B cell (primary cell): Measurements from ENCODE around the gene DNAJC6. TPM values are rescaled to one million over a fixed set of nuclear protein-coding genes. Genes with fewer than 3 reads are reported as not detected.

Source experiments
- ATAC-seq: fragments of 200-7000 bp; cut with Tn5 transposase; one replicate; pipeline ENCODE4 v1.10.0; 2021; ENCODE audit warnings: low read depth, mild to moderate bottlenecking, moderate number of reproducible peaks, moderate library complexity
- CTCF ChIA-PET: fragments of 350-600 bp; sonication (Branson Sonifier 250); formaldehyde crosslinking; loops from one replicate; lab custom pipeline; 2021; ENCODE audit warnings: antibody characterized with exemption, inconsistent platforms; lab: Charles Lee
- POLR2A ChIA-PET: fragments of 350-600 bp; sonication (Branson Sonifier 250); formaldehyde crosslinking; loops from one replicate; lab custom pipeline; 2021; ENCODE audit warnings: antibody characterized with exemption; lab: Charles Lee
- DNase-seq: peaks from one replicate; pipeline ENCODE4 v3.0.0; 2013
- H2AFZ ChIP-seq: 2 replicates; pipeline ENCODE4 v1.6.1; 2012; ENCODE audit warnings: mild to moderate bottlenecking, low read depth, low read length; ENCODE audit not compliant: insufficient read depth, poor library complexity, severe bottlenecking
- H3K27ac ChIP-seq, 2 donors: 1 replicate in 1 of 2; 2 replicates in 1 of 2; pipeline ENCODE4 v1.5.1; 2012 to 2013; ENCODE audit warnings: low read length in 2 of 2, mild to moderate bottlenecking in 2 of 2, moderate library complexity in 1 of 2
- H3K27me3 ChIP-seq, 4 experiments: fragments of 200-600 bp in 1 of 4; sonication (generic) in 1 of 4; replicated peaks in 1 of 4; 1 replicate in 2 of 4; 2 replicates in 2 of 4; pipeline versions ENCODE4 v1.6.1 to v1.7.0; 2013 to 2016; ENCODE audit warnings: low read length in 3 of 4, mild to moderate bottlenecking in 2 of 4, mixed read lengths in 1 of 4, moderate library complexity in 1 of 4; ENCODE audit not compliant: insufficient read depth in 4 of 4, control insufficient read depth in 3 of 4; ENCODE audit errors: control extremely low read depth in 1 of 4
- H3K36me3 ChIP-seq, 2 experiments: replicated peaks in 1 of 2; 1 replicate in 1 of 2; 2 replicates in 1 of 2; pipeline versions ENCODE4 v1.6.1 to v1.7.1; 2013; ENCODE audit warnings: low read length in 1 of 2; ENCODE audit not compliant: insufficient read depth in 2 of 2, control insufficient read depth in 1 of 2; ENCODE audit errors: control extremely low read depth in 1 of 2, extremely low read depth in 1 of 2
- H3K4me1 ChIP-seq, 2 donors: fragments of 200-600 bp in 1 of 2; sonication (generic) in 1 of 2; 1 replicate in 1 of 2; 2 replicates in 1 of 2; pipeline versions ENCODE4 v1.5.1 to v1.6.1; 2013 to 2017; ENCODE audit warnings: low read length in 2 of 2; ENCODE audit not compliant: control insufficient read depth in 2 of 2, insufficient read depth in 2 of 2
- H3K4me2 ChIP-seq: replicated peaks from 2 replicates; pipeline ENCODE3; 2012; ENCODE audit warnings: mild to moderate bottlenecking, low read depth, low read length; ENCODE audit not compliant: poor library complexity, severe bottlenecking
- H3K4me3 ChIP-seq, 5 experiments: fragments of 200-600 bp in 1 of 5; sonication (generic) in 1 of 5; 1 replicate in 3 of 5; 2 replicates in 2 of 5; pipeline versions ENCODE4 v1.5.1 to v1.7.0; 2011 to 2016; ENCODE audit warnings: low read length in 4 of 5, mild to moderate bottlenecking in 4 of 5, low read depth in 2 of 5, control low read depth in 1 of 5, moderate library complexity in 1 of 5; ENCODE audit not compliant: insufficient read depth in 1 of 5; ENCODE audit errors: control extremely low read depth in 1 of 5, extremely low read depth in 1 of 5
- H3K79me2 ChIP-seq: fragments of 200-600 bp; sonication (generic); one replicate; pipeline ENCODE4 v1.6.0; 2016; ENCODE audit warnings: low read length; ENCODE audit not compliant: control insufficient read depth, insufficient read depth
- H3K9ac ChIP-seq: fragments of 200-600 bp; sonication (generic); 2 replicates; pipeline ENCODE4 v1.6.1; 2017; ENCODE audit warnings: mild to moderate bottlenecking, low read length, moderate library complexity
- H3K9me3 ChIP-seq, 3 donors: one replicate each; pipeline versions ENCODE4 v1.6.1 to v1.7.1; 2013; ENCODE audit warnings: low read length in 2 of 3; ENCODE audit not compliant: control insufficient read depth in 2 of 3, insufficient read depth in 1 of 3; ENCODE audit errors: control extremely low read depth in 1 of 3
- H4K20me1 ChIP-seq: 2 replicates; pipeline ENCODE4 v1.6.0; 2012; ENCODE audit warnings: mild to moderate bottlenecking, low read length; ENCODE audit not compliant: insufficient read depth, control insufficient read depth, poor library complexity, severe bottlenecking
- H3K27ac Mint-ChIP-seq: one replicate; pipeline ENCODE4 v1.8.0; 2021; ENCODE audit warnings: mixed read lengths
- H3K27me3 Mint-ChIP-seq: one replicate; pipeline ENCODE4 v1.8.0; 2021; ENCODE audit warnings: mixed read lengths
- H3K4me1 Mint-ChIP-seq: one replicate; pipeline ENCODE4 v1.8.0; 2021; ENCODE audit warnings: mixed read lengths
- H3K4me3 Mint-ChIP-seq: one replicate; pipeline ENCODE4 v1.8.0; 2021; ENCODE audit warnings: mixed read lengths
- H3K9me3 Mint-ChIP-seq: one replicate; pipeline ENCODE4 v1.8.0; 2022; ENCODE audit warnings: mixed read lengths; ENCODE audit not compliant: insufficient read depth
- CTCF ChIP-seq: fragments of 200-600 bp; IDR thresholded peaks from one replicate; pipeline ENCODE4 v1.8.0; 2022; ENCODE audit warnings: antibody characterized with exemption, mild to moderate bottlenecking
- EZH2 ChIP-seq: IDR thresholded peaks from 2 replicates; pipeline ENCODE4 v1.6.1; 2012; ENCODE audit warnings: borderline replicate concordance, low read depth, mild to moderate bottlenecking, moderate library complexity, low read length; ENCODE audit not compliant: insufficient read depth, poor library complexity, severe bottlenecking
- WGBS: methylation state at CpG from one replicate; pipeline ENCODE4 v1.1.5; 2013; ENCODE audit warnings: missing lambda C conversion rate; ENCODE audit not compliant: insufficient coverage; 5-methylcytosine and 5-hydroxymethylcytosine counted together
- intact Hi-C: fragments of 100-400 bp; cut with micrococcal nuclease; formaldehyde crosslinking; loops from one replicate; pipeline ENCODE4 v1.10.0; 2022
- polyA plus RNA-seq: library from polyadenylated mRNA; depleted of rRNA; stranded (reverse); fragments of >200 nt; gene quantifications from 2 replicates; pipeline ENCODE4 v1.2.3, GENCODE V29; 2012
- total RNA-seq, 2 donors: library from RNA; stranded (reverse); fragments of 120-200 nt in 1 of 2; gene quantifications; 1 replicate in 1 of 2; 2 replicates in 1 of 2; pipeline versions ENCODE4 v1.2.3 to v1.2.4, GENCODE V29; 2013 to 2022

DNAJC6 gene
- total and polyA plus RNA-seq, 2 donors (not counting 1 experiment from before 2014, with no cell fraction given): 0.12 to 0.69 TPM

- Histone ChIP-seq H3K9me3 (no peaks in the 10 kb centered on the region), H4K20me1 (no peaks in the 10 kb centered on the region), H3K4me2 (no peak overlapping the region), H3K4me1 (no peaks in the 10 kb centered on the region), H3K79me2 (no peaks in the 10 kb centered on the region), H3K4me3 (no peak overlapping the region), H3K27ac (no peak overlapping the region), H3K27me3 (no peaks in the 10 kb centered on the region), H3K36me3 (no peaks in the 10 kb centered on the region), H3K9ac (no peak overlapping the region), H2AFZ (no peak overlapping the region)
- 87% methylated on average over 2 of the region's 3 CpGs for WGBS
- Mint-ChIP-seq H3K4me3 (no peak overlapping the region), H3K27me3 (peaks cover 5% of the 10 kb centered on the region), H3K4me1 (no peaks in the 10 kb centered on the region), H3K27ac (no peak overlapping the region), H3K9me3 (no peaks in the 10 kb centered on the region)
- ChIA-PET POLR2A (no interaction called here), CTCF (interaction anchor here (0.5 kb wide), 1 partner anchor 994 kb away, joined by 4 read pairs; no protein-coding TSS in a partner anchor)
- no peak for TF ChIP-seq CTCF
- no peak for TF ChIP-seq EZH2
- intact Hi-C loops: no loop called here
- DNase-seq: no peak
- ATAC-seq: no peak
Observed at GRCh38 chr1:65339866-65340468, 30.6 kb downstream of the DNAJC6 start.

- Histone ChIP-seq H3K79me2 (no peaks in the 10 kb centered on the region), H3K27me3 (no peaks in the 10 kb centered on the region), H3K4me1 (no peaks in the 10 kb centered on the region), H2AFZ (no peak overlapping the region), H3K9me3 (no peaks in the 10 kb centered on the region), H3K4me2 (no peak overlapping the region), H3K27ac (no peak overlapping the region), H3K4me3 (no peak overlapping the region), H4K20me1 (no peaks in the 10 kb centered on the region), H3K36me3 (no peaks in the 10 kb centered on the region), H3K9ac (no peak overlapping the region)
- H3K27me3 Mint-ChIP-seq: peaks cover 4% of the 10 kb centered on the region
- H3K4me3 Mint-ChIP-seq: no peak overlapping the region
- intact Hi-C loops: no loop called here
- ATAC-seq: no peak
- DNase-seq: no peak
- WGBS: no CpG with 5 or more reads among the region's 1 CpG
- H3K27ac Mint-ChIP-seq: no peak overlapping the region
- TF ChIP-seq CTCF: no peak
- TF ChIP-seq EZH2: no peak
- CTCF ChIA-PET: no interaction called here
- H3K9me3 Mint-ChIP-seq: no peaks in the 10 kb centered on the region
- POLR2A ChIA-PET: no interaction called here
- H3K4me1 Mint-ChIP-seq: no peaks in the 10 kb centered on the region
Observed at GRCh38 chr1:65341381-65341780, 32.0 kb downstream of the DNAJC6 start.
